ENCODE results near the gene DCC. TPM values are rescaled to one million over a fixed set of nuclear protein-coding genes. Genes with fewer than 3 reads are reported as not detected.

DCC gene
- total and polyA plus RNA-seq, 2 experiments from 2014 or later = 0.27 to 0.38 TPM

DNA sequence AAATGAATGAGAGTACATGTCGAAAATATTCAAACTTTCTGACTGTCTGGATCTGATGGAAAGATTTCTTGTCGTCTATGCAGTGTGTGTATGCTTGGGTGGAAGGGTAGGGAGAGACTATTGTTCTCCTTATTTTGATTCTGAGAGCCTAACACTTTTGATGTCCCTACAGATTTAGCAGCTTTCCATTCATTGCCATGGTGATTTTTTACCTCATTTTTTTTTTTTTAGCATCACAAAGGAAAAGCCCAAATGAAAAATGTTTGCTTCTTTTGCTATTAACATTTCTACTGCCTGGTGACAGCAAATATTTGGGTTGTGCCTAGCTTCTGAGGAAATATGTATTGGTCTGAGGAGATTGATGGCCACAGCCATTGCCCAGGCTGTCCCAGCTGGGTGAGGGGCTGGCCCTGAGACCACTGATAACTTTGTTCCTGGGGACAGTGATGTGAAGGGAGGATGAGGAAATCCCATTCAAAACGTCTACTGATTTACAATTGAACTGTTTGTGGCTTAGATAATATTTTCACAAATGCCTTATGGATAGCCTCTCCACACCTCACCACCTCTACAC is 558.6 kb downstream of the DCC start:
- Histone ChIP-seq H3K4me3 (no peak overlapping the region), H3K27ac (no peak overlapping the region), H3K9me3 (ENCODE audit: low read depth) (no peaks in the 10 kb centered on the region), H3K36me3 (no peaks in the 10 kb centered on the region), H3K4me1 (ENCODE audit: low read depth) (no peaks in the 10 kb centered on the region), H3K27me3 (no peaks in the 10 kb centered on the region)
- DNase-seq (ENCODE audit: low read depth in 1 of 2, low spot score in 1 of 2) = no peak
- TF ChIP-seq, protein P1, sequence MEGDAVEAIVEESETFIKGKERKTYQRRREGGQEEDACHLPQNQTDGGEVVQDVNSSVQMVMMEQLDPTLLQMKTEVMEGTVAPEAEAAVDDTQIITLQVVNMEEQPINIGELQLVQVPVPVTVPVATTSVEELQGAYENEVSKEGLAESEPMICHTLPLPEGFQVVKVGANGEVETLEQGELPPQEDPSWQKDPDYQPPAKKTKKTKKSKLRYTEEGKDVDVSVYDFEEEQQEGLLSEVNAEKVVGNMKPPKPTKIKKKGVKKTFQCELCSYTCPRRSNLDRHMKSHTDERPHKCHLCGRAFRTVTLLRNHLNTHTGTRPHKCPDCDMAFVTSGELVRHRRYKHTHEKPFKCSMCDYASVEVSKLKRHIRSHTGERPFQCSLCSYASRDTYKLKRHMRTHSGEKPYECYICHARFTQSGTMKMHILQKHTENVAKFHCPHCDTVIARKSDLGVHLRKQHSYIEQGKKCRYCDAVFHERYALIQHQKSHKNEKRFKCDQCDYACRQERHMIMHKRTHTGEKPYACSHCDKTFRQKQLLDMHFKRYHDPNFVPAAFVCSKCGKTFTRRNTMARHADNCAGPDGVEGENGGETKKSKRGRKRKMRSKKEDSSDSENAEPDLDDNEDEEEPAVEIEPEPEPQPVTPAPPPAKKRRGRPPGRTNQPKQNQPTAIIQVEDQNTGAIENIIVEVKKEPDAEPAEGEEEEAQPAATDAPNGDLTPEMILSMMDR (IDR thresholded peaks at IDR 0.05; ENCODE audit: low read depth, low read length) = no peak

DNA sequence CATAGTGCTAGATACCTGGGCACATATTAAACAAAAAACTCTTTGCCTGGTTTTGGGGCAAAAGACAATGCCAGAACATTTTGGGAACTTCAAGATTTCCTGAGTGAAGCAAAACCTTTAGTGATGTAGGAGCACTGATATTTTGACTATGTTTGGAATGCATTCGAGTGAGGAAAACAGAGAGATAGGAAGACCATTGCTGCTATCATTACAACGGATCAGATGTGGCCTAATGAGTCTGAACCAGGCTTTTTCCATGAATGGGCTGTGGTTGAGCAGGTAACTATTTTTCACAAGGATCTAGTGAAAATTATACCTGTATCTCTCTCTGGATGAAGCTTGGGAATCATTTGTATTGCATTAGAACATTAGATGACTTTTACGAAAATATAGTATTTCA is 562.2 kb downstream of the DCC start:
- no peaks in the 10 kb centered on the region for H3K36me3 ChIP-seq
- TF ChIP-seq, protein P1 (IDR thresholded peaks at IDR 0.05; ENCODE audit: low read depth, low read length) = no peak
- H3K4me1 ChIP-seq (ENCODE audit: low read depth) = no peaks in the 10 kb centered on the region
- no peak for DNase-seq (ENCODE audit: low read depth in 1 of 2, low spot score in 1 of 2)
- no peak overlapping the region for H3K4me3 ChIP-seq
- no peaks in the 10 kb centered on the region for H3K27me3 ChIP-seq
- H3K27ac ChIP-seq = no peak overlapping the region
- H3K9me3 ChIP-seq (ENCODE audit: low read depth) = no peaks in the 10 kb centered on the region

- TF ChIP-seq, protein P1 (IDR thresholded peaks at IDR 0.05; ENCODE audit: low read depth, low read length) = peak; percentile 34
- Histone ChIP-seq H3K27me3 (no peaks in the 10 kb centered on the region), H3K9me3 (ENCODE audit: low read depth) (no peaks in the 10 kb centered on the region), H3K36me3 (no peaks in the 10 kb centered on the region), H3K27ac (no peak overlapping the region), H3K4me3 (no peak overlapping the region), H3K4me1 (ENCODE audit: low read depth) (no peaks in the 10 kb centered on the region)
- peak; percentile 10 to 77 for DNase-seq (ENCODE audit: low read depth in 1 of 2, low spot score in 1 of 2)
Observed at GRCh38 chr18:52903857-52904256, 563.9 kb downstream of the DCC start.

DNA sequence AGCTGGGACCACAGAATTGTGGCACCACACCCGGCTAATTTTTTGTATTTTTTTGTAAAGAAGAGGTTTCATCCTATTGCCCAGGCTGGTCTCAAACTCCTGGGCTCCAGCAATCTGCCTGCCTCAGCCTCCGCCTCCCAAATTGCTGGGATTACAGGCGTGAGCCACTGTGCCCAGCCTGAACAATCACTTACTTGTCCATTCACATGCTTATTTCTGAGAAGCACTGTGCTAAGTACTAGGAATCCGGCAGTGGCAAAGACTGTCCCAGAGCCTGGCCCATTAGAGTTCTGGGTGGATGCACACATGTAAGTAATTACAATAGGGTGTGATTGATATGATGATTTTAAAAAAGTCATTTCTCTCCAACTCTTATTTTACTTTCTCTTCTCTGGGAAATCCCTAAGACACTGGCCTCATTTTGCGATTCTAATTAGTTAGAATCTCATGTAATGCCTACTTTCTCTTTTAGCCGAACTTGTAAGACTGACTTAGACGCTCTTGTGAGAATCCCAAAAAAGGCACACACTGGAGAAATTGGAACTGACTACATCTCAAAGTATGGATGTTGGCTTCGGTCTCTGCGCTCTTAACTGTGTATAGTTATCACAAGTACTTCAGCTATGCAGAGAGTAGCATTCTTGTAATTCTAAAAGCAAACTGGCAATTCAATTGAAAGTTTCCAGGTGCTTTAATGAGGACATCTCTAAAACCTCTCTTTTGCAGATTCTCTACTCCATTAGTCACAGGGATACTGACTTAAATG is 567.7 kb downstream of the DCC start:
- H3K27ac ChIP-seq = no peak overlapping the region
- TF ChIP-seq, protein P1 (IDR thresholded peaks at IDR 0.05; ENCODE audit: low read depth, low read length) = no peak
- peak in 1 of 2 donors; percentile 26 for DNase-seq (ENCODE audit: low read depth in 1 of 2, low spot score in 1 of 2)

DNA sequence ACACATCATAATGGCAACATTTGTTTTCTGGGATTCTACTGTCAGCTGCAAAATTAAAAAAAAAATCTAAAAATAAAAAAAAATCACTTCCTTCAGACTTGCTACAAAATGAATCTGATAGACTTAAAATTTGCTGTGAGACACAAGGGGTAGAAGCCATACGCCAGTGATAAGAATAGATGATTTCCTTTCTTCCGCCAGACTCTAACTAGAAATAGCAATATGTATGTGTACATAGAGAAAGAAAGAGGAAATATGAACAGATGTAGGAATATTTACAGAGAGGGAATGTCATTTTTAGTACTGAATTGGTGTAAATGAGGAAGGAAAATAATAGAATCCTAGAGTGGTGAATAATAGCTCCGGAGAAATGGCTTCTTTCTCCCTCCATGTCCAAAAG is 574.2 kb downstream of the DCC start:
- no peaks in the 10 kb centered on the region for H3K27me3 ChIP-seq

More for the DNA sequence above, 567.7 kb downstream of the DCC start:
- Histone ChIP-seq H3K36me3 (no peaks in the 10 kb centered on the region), H3K4me1 (ENCODE audit: low read depth) (no peaks in the 10 kb centered on the region), H3K9me3 (ENCODE audit: low read depth) (no peaks in the 10 kb centered on the region), H3K27me3 (no peaks in the 10 kb centered on the region), H3K4me3 (no peak overlapping the region)

More for the DNA sequence above, 574.2 kb downstream of the DCC start:
- Histone ChIP-seq H3K27ac (no peak overlapping the region), H3K4me1 (ENCODE audit: low read depth) (no peaks in the 10 kb centered on the region), H3K36me3 (no peaks in the 10 kb centered on the region), H3K9me3 (ENCODE audit: low read depth) (no peaks in the 10 kb centered on the region), H3K4me3 (no peak overlapping the region)
- DNase-seq (ENCODE audit: low read depth in 1 of 2, low spot score in 1 of 2) = no peak
- TF ChIP-seq, protein P1 (IDR thresholded peaks at IDR 0.05; ENCODE audit: low read depth, low read length) = no peak
